HL-60 (cell line): ENCODE data around the gene KLRD1.

ENCODE experiments used
- CTCF ChIP-seq: IDR thresholded peaks from one replicate; pipeline ENCODE4 v1.5.1; 2011; ENCODE audit warnings: low read length, control low read depth, inconsistent platforms; ENCODE audit not compliant: insufficient read depth
- GABPA ChIP-seq: IDR thresholded peaks from 2 replicates; pipeline ENCODE4 v1.6.1; 2012; ENCODE audit warnings: low read depth
- POLR2AphosphoS5 ChIP-seq: IDR thresholded peaks from 2 replicates; pipeline ENCODE4 v1.6.1; 2012; ENCODE audit warnings: low read depth
- REST ChIP-seq: IDR thresholded peaks from 2 replicates; pipeline ENCODE4 v1.6.1; 2012; ENCODE audit warnings: low read depth; ENCODE audit not compliant: insufficient replicate concordance
- SPI1 ChIP-seq: IDR thresholded peaks from 2 replicates; pipeline ENCODE4 v1.6.1; 2012; ENCODE audit warnings: low read depth, mild to moderate bottlenecking, borderline replicate concordance

GRCh38 chr12:10354502-10354901 lies 46.8 kb downstream of the KLRD1 start:
- TF ChIP-seq CTCF (no peak), REST (no peak), POLR2AphosphoS5 (no peak), GABPA (no peak), SPI1 (no peak)
